GM19438 (cell line): ENCODE data around the gene ERN2.
"Not testable (repeated sequence)": the region's sequence is repeated elsewhere in the genome, so short reads cannot be mapped to it uniquely, and the experiment has no call there.

ENCODE experiments used
- ATAC-seq: cut with Tn5 transposase; IDR thresholded peaks from one replicate; pipeline ENCODE4 v1.9.1; 2021; ENCODE audit warnings: low read depth; ENCODE audit not compliant: unreplicated experiment

Gene ERN2

DNA sequence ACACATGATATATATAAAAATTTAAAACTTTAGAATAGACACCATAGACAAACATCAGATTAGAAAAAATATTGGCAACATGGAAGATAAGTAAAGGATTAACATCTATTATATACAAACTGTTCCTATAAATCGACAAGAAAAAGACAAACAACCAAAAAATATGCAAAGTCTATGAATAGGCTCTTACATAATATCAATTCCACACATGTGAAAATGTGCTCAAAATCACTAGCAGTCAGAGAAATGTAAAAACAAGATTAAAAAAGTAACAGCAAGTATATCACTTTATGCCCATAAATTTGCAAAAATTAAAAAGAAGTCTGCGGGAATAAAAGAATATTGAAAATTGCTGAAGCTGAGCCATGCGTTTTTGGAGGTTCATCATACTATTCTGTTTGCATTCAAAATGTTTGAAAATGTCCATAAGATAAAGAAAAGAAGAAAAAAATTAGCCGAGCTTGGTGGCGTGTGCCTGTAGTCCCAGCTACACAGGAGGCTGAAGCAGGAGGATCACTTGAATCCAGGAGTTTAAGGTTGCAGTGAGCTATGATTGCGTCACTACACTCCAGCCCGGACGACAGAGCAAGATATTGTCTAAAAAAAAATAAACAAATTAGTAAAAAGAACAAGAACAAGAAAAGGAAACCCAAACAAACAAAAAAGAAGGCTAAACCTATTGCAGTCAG lies 11.2 kb upstream of the ERN2 start:
- ATAC-seq: no peak

- ATAC-seq: not testable (repeated sequence)
These were observed 9.7 kb upstream of the ERN2 start for GRCh38 chr16:23722613-23723240.

GRCh38 chr16:23716484-23716883 lies 3.5 kb upstream of the ERN2 start:
- ATAC-seq: no peak

- ATAC-seq: no peak
These were observed 1.2 kb downstream of the ERN2 start for GRCh38 chr16:23711785-23712184.

DNA sequence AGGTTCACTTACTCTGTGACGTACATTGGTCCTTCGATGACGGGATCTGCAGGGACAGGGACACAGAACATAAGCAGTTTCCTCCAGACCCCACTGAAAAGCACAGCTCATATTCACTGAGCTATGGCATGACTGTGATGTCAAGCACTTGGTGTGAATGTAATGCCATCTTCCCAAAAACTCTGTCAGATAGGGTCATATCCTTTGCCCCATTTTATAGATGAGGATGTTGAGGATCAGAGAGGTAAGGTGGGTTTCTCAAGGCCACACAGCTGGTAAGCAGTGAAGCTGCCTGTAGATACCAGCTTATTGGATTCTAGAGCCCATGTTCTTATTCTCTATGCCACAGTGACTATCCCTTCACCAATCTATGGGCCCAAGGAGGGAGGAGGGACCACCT lies 2.5 kb downstream of the ERN2 start:
- ATAC-seq: no peak

DNA sequence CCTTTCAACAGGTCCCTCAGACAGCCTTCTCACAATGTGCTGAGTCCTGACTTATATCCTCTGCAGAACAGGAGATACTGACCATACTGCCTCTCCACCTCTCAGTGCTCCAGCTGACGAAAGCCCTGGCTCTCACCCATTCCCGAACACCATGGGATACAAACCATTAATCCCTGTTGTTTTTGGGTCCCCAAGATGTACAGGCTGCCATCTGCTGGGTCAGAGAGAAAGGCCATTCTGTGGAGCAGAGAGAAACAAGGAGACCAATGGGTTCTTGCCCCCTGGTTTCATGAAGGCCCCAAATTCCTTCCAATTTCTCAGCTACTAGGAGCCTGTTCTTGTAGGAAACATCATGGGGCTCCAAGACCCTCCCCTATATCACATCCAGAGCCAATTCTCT lies 3.0 kb downstream of the ERN2 start:
- no peak for ATAC-seq

DNA sequence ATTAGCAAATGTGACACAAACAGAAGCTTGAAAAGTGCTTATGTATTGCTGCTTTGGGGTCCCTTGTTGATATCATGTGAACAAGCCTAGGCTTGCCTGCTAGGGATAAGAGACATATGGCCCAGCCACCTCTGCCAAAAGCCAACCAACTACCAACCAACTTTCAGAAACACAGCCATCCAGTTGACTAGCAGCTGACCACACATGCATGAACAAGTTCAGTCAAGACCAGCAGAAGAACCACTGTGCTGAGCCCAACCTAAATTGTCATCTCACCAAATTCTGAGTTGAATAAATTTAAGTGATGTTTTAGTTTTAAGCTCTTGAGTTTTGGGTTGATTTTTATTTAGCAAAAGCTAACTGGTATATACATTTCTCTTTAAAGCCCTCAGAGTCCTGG lies 3.5 kb downstream of the ERN2 start:
- no peak for ATAC-seq

GRCh38 chr16:23706439-23706838 lies 6.6 kb downstream of the ERN2 start:
- ATAC-seq: no peak

GRCh38 chr16:23705517-23705902 lies 7.5 kb downstream of the ERN2 start:
- ATAC-seq: no peak

DNA sequence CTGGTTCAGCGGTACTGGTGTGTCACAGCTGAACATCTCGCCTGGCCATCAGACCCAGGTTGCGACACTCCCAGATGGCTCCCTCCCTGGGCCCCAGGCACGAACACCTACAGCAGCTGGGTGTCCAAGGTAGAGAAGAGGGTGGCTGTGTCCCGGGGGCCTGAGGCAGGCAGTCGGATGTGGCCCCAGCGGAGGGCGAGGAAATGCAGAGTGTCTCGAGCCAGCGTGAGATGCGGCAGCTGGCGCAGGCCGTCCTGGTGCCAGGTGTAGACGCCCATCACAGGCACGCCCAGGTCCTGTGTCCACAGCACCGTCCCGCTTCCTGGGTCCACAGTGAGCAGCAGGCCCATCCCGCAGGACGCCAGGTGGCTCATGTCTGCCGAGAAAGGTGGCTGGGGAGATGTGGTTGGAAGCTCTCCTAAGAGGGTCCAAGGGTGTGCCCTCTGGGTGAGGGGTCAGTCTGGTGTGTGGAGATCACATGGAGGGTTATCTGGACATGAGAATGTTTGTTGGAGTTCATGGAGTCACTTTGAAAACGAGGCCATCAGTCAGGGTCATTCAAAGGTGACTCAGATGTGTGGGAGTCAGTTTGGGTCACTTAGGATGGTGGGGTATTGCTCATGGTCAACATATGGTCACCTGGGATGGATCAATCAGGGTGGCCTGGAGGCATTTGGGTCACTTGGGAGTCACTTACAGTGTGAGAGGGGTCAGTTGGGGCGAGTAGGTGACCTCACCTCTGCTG lies 8.1 kb downstream of the ERN2 start:
- ATAC-seq: no peak

- ATAC-seq: no peak
These were observed 10.1 kb downstream of the ERN2 start for GRCh38 chr16:23702951-23703350.

- ATAC-seq: no peak
These were observed 12.0 kb downstream of the ERN2 start for GRCh38 chr16:23701045-23701444.

GRCh38 chr16:23700509-23700908 lies 12.5 kb downstream of the ERN2 start:
- ATAC-seq: no peak

GRCh38 chr16:23700093-23700492 lies 12.9 kb downstream of the ERN2 start:
- ATAC-seq: no peak

GRCh38 chr16:23699100-23699499 lies 13.9 kb downstream of the ERN2 start:
- ATAC-seq: no peak

DNA sequence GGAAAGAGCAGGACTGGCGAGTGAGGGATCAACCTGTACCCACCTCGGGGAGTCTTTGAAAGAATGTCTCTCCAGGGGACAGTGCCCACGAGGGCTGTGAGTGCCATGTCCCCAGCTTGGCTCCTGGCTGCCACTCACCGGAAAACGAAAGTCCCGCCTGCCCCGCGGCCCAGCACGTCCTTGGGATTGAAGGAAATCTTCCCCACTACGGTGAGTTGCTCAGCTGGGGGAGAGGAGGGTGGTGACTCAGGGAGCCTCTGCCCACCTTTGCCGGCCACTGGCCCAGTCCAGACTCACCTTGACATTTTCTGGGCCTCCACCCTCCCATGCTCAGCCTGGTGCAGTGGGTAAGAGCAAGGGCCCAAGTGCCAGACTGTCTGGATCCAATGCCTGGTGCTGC lies 17.3 kb downstream of the ERN2 start:
- no peak for ATAC-seq

DNA sequence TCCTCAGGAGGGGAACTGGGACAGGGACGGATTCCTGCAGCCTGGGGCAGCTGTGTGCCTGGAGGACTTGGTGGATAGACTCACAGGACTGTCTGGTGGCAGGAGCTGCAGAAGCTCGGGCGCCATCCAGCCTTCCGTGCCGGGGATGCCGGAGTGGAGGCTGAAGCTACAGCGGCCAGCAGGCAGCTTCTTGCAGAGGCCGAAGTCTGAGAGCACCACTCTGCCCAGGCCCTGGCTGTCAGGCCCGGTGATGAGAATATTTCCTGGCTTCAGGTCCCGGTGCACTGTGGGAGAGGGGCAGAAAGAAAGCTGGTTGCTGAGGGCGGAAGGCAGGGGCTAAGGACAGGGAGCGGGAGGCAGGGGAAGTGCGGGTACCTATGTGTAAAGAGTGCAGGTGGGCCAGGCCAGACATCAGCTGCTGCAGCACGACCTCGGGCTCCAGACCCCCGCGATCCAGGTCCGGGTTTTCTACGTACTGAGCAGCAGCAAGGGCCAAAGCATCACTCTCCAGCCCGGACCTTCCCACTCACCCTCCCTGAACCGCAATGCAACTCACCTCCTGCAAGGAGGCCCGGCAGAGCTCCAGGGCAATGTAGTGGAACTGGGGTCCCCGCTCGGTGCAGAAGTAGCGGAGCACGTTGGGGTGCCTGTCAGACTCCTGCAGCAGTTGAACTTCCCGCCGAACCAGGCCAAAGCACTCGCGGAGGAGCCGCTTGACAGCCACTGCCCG lies 18.2 kb downstream of the ERN2 start:
- ATAC-seq: no peak

DNA sequence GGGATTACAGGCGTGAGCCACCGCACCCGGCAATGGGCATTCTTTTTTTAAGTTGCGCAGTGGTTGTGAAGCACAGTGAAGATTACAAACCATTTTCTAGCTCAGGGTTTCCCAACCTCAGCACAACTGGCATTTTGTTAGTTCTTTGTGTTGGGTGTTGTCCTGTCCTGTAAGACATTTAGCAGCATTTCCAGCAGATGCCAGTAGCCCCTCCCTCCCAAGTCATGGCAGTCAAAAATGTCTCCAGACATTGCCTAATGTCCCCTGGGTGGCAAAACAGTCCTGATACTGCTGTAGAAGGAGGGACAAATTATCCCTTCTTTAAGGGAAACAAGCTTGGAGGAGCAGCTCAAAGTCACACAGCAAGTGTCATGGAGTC lies 18.8 kb downstream of the ERN2 start:
- ATAC-seq: no peak

- no peak for ATAC-seq
These were observed 20.7 kb downstream of the ERN2 start for GRCh38 chr16:23692190-23692837.

GRCh38 chr16:23691483-23692189 lies 21.4 kb downstream of the ERN2 start:
- no peak for ATAC-seq
